HepG2 (cell line): ENCODE data around the gene PIEZO1. TPM values are rescaled to one million over a fixed set of nuclear protein-coding genes. Genes with fewer than 3 reads are reported as not detected.

ENCODE experiments used
- BCL6 ChIP-seq: IDR thresholded peaks from 2 replicates; pipeline ENCODE4 v1.6.1; 2016; ENCODE audit warnings: missing genetic modification reagents, missing compliant biosample characterization
- KMT2B ChIP-seq: IDR thresholded peaks from 2 replicates; pipeline ENCODE4 v1.6.1; 2016; ENCODE audit warnings: missing genetic modification reagents, missing compliant biosample characterization
- MED1 ChIP-seq: sonication (generic); formaldehyde crosslinking; IDR thresholded peaks from 2 replicates; pipeline ENCODE4 v1.4.0; 2020; ENCODE audit warnings: missing genetic modification reagents
- NFE2L1 ChIP-seq: sonication (generic); formaldehyde crosslinking; IDR thresholded peaks from 2 replicates; pipeline ENCODE4 v1.4.0; 2020; ENCODE audit warnings: missing genetic modification reagents, mild to moderate bottlenecking, borderline replicate concordance
- POLR2AphosphoS5 ChIP-seq: IDR thresholded peaks from 2 replicates; pipeline ENCODE4 v1.6.1; 2012; ENCODE audit warnings: low read depth, low read length
- RBFOX2 ChIP-seq: fragments of 200-400 bp; formaldehyde crosslinking; IDR thresholded peaks from 2 replicates; pipeline ENCODE4 v1.6.1; 2017; ENCODE audit warnings: low read depth, mild to moderate bottlenecking, low read length
- RFX3 ChIP-seq: IDR thresholded peaks from 2 replicates; pipeline ENCODE4 v1.6.1; 2016; ENCODE audit warnings: missing biosample characterization, missing genetic modification reagents
- SIX4 ChIP-seq: sonication (generic); formaldehyde crosslinking; IDR thresholded peaks from 2 replicates; pipeline ENCODE4 v1.4.0; 2020; ENCODE audit warnings: missing genetic modification reagents
- SRF ChIP-seq: IDR thresholded peaks from 2 replicates; pipeline ENCODE4 v1.6.1; 2011; ENCODE audit warnings: mild to moderate bottlenecking, low read depth, low read length, moderate library complexity
- ZBTB2 ChIP-seq: sonication (generic); formaldehyde crosslinking; IDR thresholded peaks from 2 replicates; pipeline ENCODE4 v1.8.0; 2022; ENCODE audit warnings: low read depth, missing genetic modification reagents
- ZMAT5 ChIP-seq: sonication (generic); formaldehyde crosslinking; IDR thresholded peaks from 2 replicates; pipeline ENCODE4 v1.5.0; 2020; ENCODE audit warnings: mild to moderate bottlenecking, low read depth, missing genetic modification reagents, borderline replicate concordance
- ZNF230 ChIP-seq: sonication (generic); formaldehyde crosslinking; IDR thresholded peaks from 2 replicates; pipeline ENCODE4 v1.4.0; 2020; ENCODE audit warnings: mild to moderate bottlenecking, missing genetic modification reagents
- ZNF343 ChIP-seq: sonication (generic); formaldehyde crosslinking; IDR thresholded peaks from 2 replicates; pipeline ENCODE4 v1.4.0; 2020; ENCODE audit warnings: mild to moderate bottlenecking, missing genetic modification reagents
- ZNF430 ChIP-seq: sonication (generic); formaldehyde crosslinking; IDR thresholded peaks from 2 replicates; pipeline ENCODE4 v1.9.0; 2021; ENCODE audit warnings: mild to moderate bottlenecking, missing genetic modification reagents
- ZNF574 ChIP-seq: sonication (generic); formaldehyde crosslinking; IDR thresholded peaks from 2 replicates; pipeline ENCODE4 v1.4.0; 2020; ENCODE audit warnings: missing genetic modification reagents
- ZNF609 ChIP-seq: sonication (generic); formaldehyde crosslinking; IDR thresholded peaks from 2 replicates; pipeline ENCODE4 v1.4.0; 2020; ENCODE audit warnings: mild to moderate bottlenecking, missing genetic modification reagents, borderline replicate concordance
- ZNF788 ChIP-seq: sonication (generic); formaldehyde crosslinking; IDR thresholded peaks from 2 replicates; pipeline ENCODE4 v1.5.0; 2020; ENCODE audit warnings: mild to moderate bottlenecking, missing genetic modification reagents, borderline replicate concordance
- ZSCAN31 ChIP-seq: sonication (generic); formaldehyde crosslinking; IDR thresholded peaks from 2 replicates; pipeline ENCODE4 v1.5.0; 2020; ENCODE audit warnings: low read depth, mild to moderate bottlenecking, missing genetic modification reagents
- polyA plus RNA-seq, 8 experiments: library from polyadenylated mRNA; depleted of rRNA in 3 of 8; stranded (reverse) in 7 of 8; unstranded in 1 of 8; fragments of >200 nt; fragmentation: Illumina TruSeq in 4 of 8; extraction: Trizol in 4 of 8; gene quantifications; 2 replicates each; pipeline versions ENCODE4 v1.2.1 to v1.2.3, GENCODE V29; 2011 to 2016; ENCODE audit warnings: low read depth in 4 of 8, missing spikeins in 1 of 8, mixed read lengths in 1 of 8; ENCODE audit not compliant: insufficient read depth in 1 of 8
- total RNA-seq, 5 experiments: library from RNA; depleted of rRNA; stranded (reverse); fragments of >200 nt; fragmentation: Illumina TruSeq; extraction: Trizol; gene quantifications; 2 replicates each; pipeline ENCODE4 v1.2.3, GENCODE V29; 2016; ENCODE audit warnings: low read depth in 1 of 5

The PIEZO1 gene
- total and polyA plus RNA-seq, 2 of the 13 experiments (the other 11 are each of a cell fraction or from before 2014, with no cell fraction given), result 67.9 to 85.0 TPM

- TF ChIP-seq ZMAT5 (CRISPR knock-in tag) (no peak), ZNF430 (no peak), KMT2B (no peak), NFE2L1 (CRISPR knock-in tag) (peak; percentile 68; the same call in 1 of the 2 replicates), RFX3 (CRISPR knock-in tag) (no peak), ZNF788 (CRISPR knock-in tag) (peak; percentile 81), BCL6 (CRISPR knock-in tag) (no peak), MED1 (peak; percentile 47; the same call in 1 of the 2 replicates), ZSCAN31 (CRISPR knock-in tag) (peak; percentile 83), ZNF574 (no peak; the same call in 1 of the 2 replicates), SIX4 (CRISPR knock-in tag) (no peak), ZNF609 (CRISPR knock-in tag) (peak; percentile 45; the same call in 1 of the 2 replicates), POLR2AphosphoS5 (no peak), ZNF230 (peak; percentile 71), SRF (no peak), RBFOX2 (no peak), ZNF343 (CRISPR knock-in tag) (peak; percentile 88), ZBTB2 (0 out of 2 replicates have a peak, but pooled peaks have one; percentile 17)
Observed at GRCh38 chr16:88686439-88687253, 98.4 kb downstream of the PIEZO1 start, which contains the start of gene SNAI3 (continued).
